Uterus (tissue), 2 donors: ENCODE measurements around the gene ITPRIP.

ENCODE experiments used
- CTCF ChIP-seq, 4 experiments: fragments of 200-600 bp in 2 of 4; fragments of 450-650 bp in 2 of 4; sonication (generic) in 2 of 4; IDR thresholded peaks; one replicate each; pipeline ENCODE4 v1.5.1; 2016 to 2019; ENCODE audit warnings: antibody characterized with exemption in 4 of 4, mild to moderate bottlenecking in 2 of 4, moderate library complexity in 1 of 4
- POLR2A ChIP-seq, 2 donors: fragments of 450-650 bp; IDR thresholded peaks; one replicate each; pipeline ENCODE4 v1.6.1; 2016; ENCODE audit warnings: antibody characterized with exemption in 2 of 2, mild to moderate bottlenecking in 1 of 2, moderate library complexity in 1 of 2

GRCh38 chr10:104311184-104311720 lies 27.0 kb downstream of the ITPRIP start:
- TF ChIP-seq CTCF (IDR thresholded peaks at IDR 0.05) (no peak), POLR2A (IDR thresholded peaks at IDR 0.05) (no peak)
